K562 (cell line): Measurements from ENCODE around the gene TMEFF2. TPM values are rescaled to one million over a fixed set of nuclear protein-coding genes. Genes with fewer than 3 reads are reported as not detected.

Experiments used
- SP2 ChIP-seq: IDR thresholded peaks from 2 replicates; pipeline ENCODE4 v1.6.1; 2011; ENCODE audit warnings: mild to moderate bottlenecking, low read depth, low read length, moderate library complexity; ENCODE audit not compliant: poor library complexity, severe bottlenecking; ENCODE audit errors: extremely low read depth
- polyA plus RNA-seq, 8 experiments: library from polyadenylated mRNA; depleted of rRNA in 4 of 8; stranded (reverse) in 5 of 8; unstranded in 3 of 8; fragments of >200 nt; fragmentation: Nextera tagmentation in 2 of 8; fragmentation: Illumina TruSeq in 1 of 8; extraction: Ambion mirVana in 2 of 8; extraction: Trizol in 1 of 8; gene quantifications; 2 replicates each; pipeline versions ENCODE4 v1.2.1 to v1.2.3, GENCODE V29; 2011 to 2014; ENCODE audit warnings: inconsistent platforms in 1 of 8, missing spikeins in 1 of 8
- total RNA-seq, 7 experiments: library from RNA; depleted of rRNA in 6 of 7; stranded (reverse); fragments of >200 nt in 6 of 7; fragmentation: Illumina TruSeq in 2 of 7; extraction: Trizol in 2 of 7; gene quantifications; 2 replicates each; pipeline versions ENCODE4 v1.2.1 to v1.2.3, GENCODE V29; 2011 to 2021; ENCODE audit warnings: low replicate concordance in 1 of 7

The TMEFF2 gene
- total and polyA plus RNA-seq, 9 of the 15 experiments (the other 6 are each of a cell fraction or from before 2014, with no cell fraction given) = 1.4 TPM; not detected in 8

GRCh38 chr2:191899410-191899809, 295.3 kb downstream of the TMEFF2 start (continued):
- TF ChIP-seq SP2 = no peak
